Smooth muscle cell (in vitro differentiated cells): ENCODE results near the gene SF3B2. TPM values are rescaled to one million over a fixed set of nuclear protein-coding genes. Genes with fewer than 3 reads are reported as not detected.

Experiments
- DNase-seq: peaks from one replicate; lab custom pipeline; 2025; ENCODE audit not compliant: unreplicated experiment; lab: John Stamatoyannopoulos, UW
- H2AFZ ChIP-seq: fragments of 200-600 bp; sonication (generic); 2 replicates; pipeline ENCODE4 v1.6.0; 2016; ENCODE audit warnings: antibody characterized with exemption, low read depth, mild to moderate bottlenecking
- H3F3A ChIP-seq: fragments of 200-600 bp; sonication (generic); 2 replicates; pipeline ENCODE4 v1.6.0; 2017; ENCODE audit warnings: antibody characterized with exemption, low read depth
- H3K27ac ChIP-seq: fragments of 200-600 bp; sonication (generic); 2 replicates; pipeline ENCODE4 v1.5.1; 2016; ENCODE audit warnings: low read depth, mild to moderate bottlenecking
- H3K27me3 ChIP-seq: fragments of 200-600 bp; sonication (generic); 2 replicates; pipeline ENCODE4 v1.6.1; 2016; ENCODE audit warnings: low read depth, mild to moderate bottlenecking
- H3K36me3 ChIP-seq: fragments of 200-600 bp; sonication (generic); 2 replicates; pipeline ENCODE4 v1.5.1; 2016; ENCODE audit warnings: low read depth
- H3K4me1 ChIP-seq: fragments of 200-600 bp; sonication (generic); 2 replicates; pipeline ENCODE4 v1.5.1; 2016; ENCODE audit warnings: low read depth
- H3K4me2 ChIP-seq: fragments of 200-600 bp; sonication (generic); 2 replicates; pipeline ENCODE4 v1.6.0; 2016; ENCODE audit warnings: mild to moderate bottlenecking
- H3K4me3 ChIP-seq: fragments of 200-600 bp; sonication (generic); 2 replicates; pipeline ENCODE4 v1.5.1; 2016; ENCODE audit warnings: mild to moderate bottlenecking
- H3K79me2 ChIP-seq: fragments of 200-600 bp; sonication (generic); 2 replicates; pipeline ENCODE4 v1.6.0; 2016; ENCODE audit warnings: low read depth, mild to moderate bottlenecking
- H3K9ac ChIP-seq: fragments of 200-600 bp; sonication (generic); 2 replicates; pipeline ENCODE4 v1.6.0; 2016; ENCODE audit warnings: low read depth
- H3K9me3 ChIP-seq: fragments of 200-600 bp; sonication (generic); replicated peaks from 2 replicates; pipeline ENCODE4 v1.5.1; 2016; ENCODE audit warnings: low read depth
- H4K20me1 ChIP-seq: fragments of 200-600 bp; sonication (generic); 2 replicates; pipeline ENCODE4 v1.6.0; 2016; ENCODE audit warnings: low read depth
- CTCF ChIP-seq: fragments of 200-600 bp; sonication (generic); IDR thresholded peaks from 2 replicates; pipeline ENCODE4 v1.5.1; 2017; ENCODE audit warnings: borderline replicate concordance, mild to moderate bottlenecking, antibody characterized with exemption; ENCODE audit not compliant: insufficient read depth, poor library complexity, severe bottlenecking
- WGBS: methylation state at CpG from one replicate; pipeline ENCODE4 v1.1.7; 2016; ENCODE audit warnings: low lambda C conversion rate; 5-methylcytosine and 5-hydroxymethylcytosine counted together
- polyA plus RNA-seq: library from polyadenylated mRNA; unstranded; fragments of >200 nt; fragmentation: Nextera tagmentation; extraction: Ambion mirVana; gene quantifications from 2 replicates; pipeline ENCODE4 v1.2.1, GENCODE V29; 2016
- total RNA-seq: library from RNA; depleted of rRNA; stranded (reverse); fragments of >200 nt; gene quantifications from 2 replicates; pipeline ENCODE4 v1.2.3, GENCODE V29; 2014

SF3B2 gene
- total and polyA plus RNA-seq, 2 experiments from 2014 or later = 125 to 182 TPM

- Histone ChIP-seq H3K27me3 (no peaks in the 10 kb centered on the region), H3K36me3 (no peaks in the 10 kb centered on the region), H3K79me2 (peaks cover 59% of the 10 kb centered on the region), H3F3A (peaks cover 22% of the 10 kb centered on the region), H3K4me3 (peak overlapping the region; percentile 70), H3K9ac (peak overlapping the region; percentile 76), H3K4me2 (peak overlapping the region; percentile 94), H3K4me1 (peaks cover 13% of the 10 kb centered on the region), H4K20me1 (peaks cover 62% of the 10 kb centered on the region), H3K27ac (peak overlapping the region; percentile 70), H3K9me3 (no peaks in the 10 kb centered on the region), H2AFZ (no peak overlapping the region)
- no peak for DNase-seq
- 4% methylated on average over 40 of the region's 60 CpGs for WGBS
- TF ChIP-seq CTCF = no peak
Measured at GRCh38 chr11:66070604-66071380, 18.6 kb downstream of the SF3B2 start.

GRCh38 chr11:66071381-66071801 is 19.2 kb downstream of the SF3B2 start:
- peaks cover 61% of the 10 kb centered on the region for H3K79me2 ChIP-seq
- peaks cover 18% of the 10 kb centered on the region for H3F3A ChIP-seq
- peak overlapping the region; percentile 94 for H3K4me2 ChIP-seq
- peak overlapping the region; percentile 76 for H3K9ac ChIP-seq
- no peak overlapping the region for H2AFZ ChIP-seq
- no peaks in the 10 kb centered on the region for H3K9me3 ChIP-seq
- TF ChIP-seq CTCF = no peak
- DNase-seq = no peak
- H3K27ac ChIP-seq = peak overlapping the region; percentile 70
- H3K27me3 ChIP-seq = no peaks in the 10 kb centered on the region
- peaks cover 13% of the 10 kb centered on the region for H3K4me1 ChIP-seq
- 10% methylated on average over 2 of the region's 2 CpGs for WGBS
- H3K4me3 ChIP-seq = peak overlapping the region; percentile 70
- peaks cover 65% of the 10 kb centered on the region for H4K20me1 ChIP-seq
- H3K36me3 ChIP-seq = no peaks in the 10 kb centered on the region

GRCh38 chr11:66072081-66072480 is 19.9 kb downstream of the SF3B2 start:
- Histone ChIP-seq H3F3A (peaks cover 11% of the 10 kb centered on the region), H3K4me1 (peaks cover 13% of the 10 kb centered on the region), H3K9ac (peak overlapping the region; percentile 76), H3K36me3 (no peaks in the 10 kb centered on the region), H3K79me2 (peaks cover 67% of the 10 kb centered on the region), H3K9me3 (no peaks in the 10 kb centered on the region), H4K20me1 (peaks cover 65% of the 10 kb centered on the region), H3K4me3 (peak overlapping the region; percentile 70), H3K27me3 (no peaks in the 10 kb centered on the region), H3K4me2 (peak overlapping the region; percentile 94), H3K27ac (peak overlapping the region; percentile 70), H2AFZ (no peak overlapping the region)
- WGBS = 68% methylated on average over 3 of the region's 3 CpGs
- no peak for TF ChIP-seq CTCF
- DNase-seq = no peak

- no peak overlapping the region for H2AFZ ChIP-seq
- no peak for DNase-seq
Measured at GRCh38 chr11:66072518-66072917, 20.4 kb downstream of the SF3B2 start.

More at GRCh38 chr11:66072518-66072917, 20.4 kb downstream of the SF3B2 start:
- no peak for TF ChIP-seq CTCF
- Histone ChIP-seq H4K20me1 (peaks cover 64% of the 10 kb centered on the region), H3K79me2 (peaks cover 72% of the 10 kb centered on the region), H3K27ac (peak overlapping the region; percentile 70), H3K9ac (peak overlapping the region; percentile 7), H3K27me3 (no peaks in the 10 kb centered on the region), H3F3A (peaks cover 6% of the 10 kb centered on the region), H3K4me2 (peak overlapping the region; percentile 94), H3K9me3 (no peaks in the 10 kb centered on the region), H3K4me3 (peak overlapping the region; percentile 70), H3K4me1 (peaks cover 13% of the 10 kb centered on the region), H3K36me3 (no peaks in the 10 kb centered on the region)
- WGBS = 87% methylated on average over 8 of the region's 8 CpGs
